ENCODE measurements around the gene S1PR3.

Gene S1PR3

DNA sequence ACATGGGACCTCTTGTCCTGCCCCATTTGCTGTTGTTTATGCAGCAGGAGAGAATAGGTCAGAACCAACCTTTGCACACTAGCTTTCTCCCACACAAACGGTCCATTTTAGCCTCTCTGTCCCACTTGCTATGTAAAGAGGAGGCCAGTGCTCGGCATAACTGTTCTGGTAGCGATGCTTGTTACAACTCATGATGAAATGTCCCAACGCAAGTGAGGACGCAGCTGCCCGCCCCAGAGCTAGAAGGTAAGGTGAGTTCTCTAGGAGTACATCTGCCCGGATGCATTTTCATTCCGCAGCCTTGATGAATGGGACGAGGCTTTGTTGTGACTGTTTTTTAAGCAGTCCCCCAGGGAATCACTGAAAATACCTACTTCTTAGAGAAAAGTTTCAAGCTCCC is 14.1 kb downstream of the S1PR3 start:
- TF ChIP-seq, protein P1, sequence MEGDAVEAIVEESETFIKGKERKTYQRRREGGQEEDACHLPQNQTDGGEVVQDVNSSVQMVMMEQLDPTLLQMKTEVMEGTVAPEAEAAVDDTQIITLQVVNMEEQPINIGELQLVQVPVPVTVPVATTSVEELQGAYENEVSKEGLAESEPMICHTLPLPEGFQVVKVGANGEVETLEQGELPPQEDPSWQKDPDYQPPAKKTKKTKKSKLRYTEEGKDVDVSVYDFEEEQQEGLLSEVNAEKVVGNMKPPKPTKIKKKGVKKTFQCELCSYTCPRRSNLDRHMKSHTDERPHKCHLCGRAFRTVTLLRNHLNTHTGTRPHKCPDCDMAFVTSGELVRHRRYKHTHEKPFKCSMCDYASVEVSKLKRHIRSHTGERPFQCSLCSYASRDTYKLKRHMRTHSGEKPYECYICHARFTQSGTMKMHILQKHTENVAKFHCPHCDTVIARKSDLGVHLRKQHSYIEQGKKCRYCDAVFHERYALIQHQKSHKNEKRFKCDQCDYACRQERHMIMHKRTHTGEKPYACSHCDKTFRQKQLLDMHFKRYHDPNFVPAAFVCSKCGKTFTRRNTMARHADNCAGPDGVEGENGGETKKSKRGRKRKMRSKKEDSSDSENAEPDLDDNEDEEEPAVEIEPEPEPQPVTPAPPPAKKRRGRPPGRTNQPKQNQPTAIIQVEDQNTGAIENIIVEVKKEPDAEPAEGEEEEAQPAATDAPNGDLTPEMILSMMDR (IDR thresholded peaks at IDR 0.05; ENCODE audit: low read depth, low read length, poor library complexity, severe bottlenecking), result no peak
- no peak for TF ChIP-seq EZH2phosphoT487 (IDR thresholded peaks at IDR 0.05; ENCODE audit: borderline replicate concordance, low read length)
- H3K27me3 ChIP-seq (ENCODE audit: control insufficient read depth, low read length), result no peaks in the 10 kb centered on the region
- no peaks in the 10 kb centered on the region for H3K9me3 ChIP-seq (ENCODE audit: control insufficient read depth, insufficient read depth, low read length)
- H3K79me2 ChIP-seq (ENCODE audit: control insufficient read depth, low read length), result no peaks in the 10 kb centered on the region
- no peak overlapping the region for H3K27ac ChIP-seq (ENCODE audit: low read depth, low read length)
- no peaks in the 10 kb centered on the region for H3K9me2 ChIP-seq (replicated peaks; ENCODE audit: control insufficient read depth, low read length)
- H4K20me1 ChIP-seq (ENCODE audit: control insufficient read depth, insufficient read depth, low read depth, low read length), result 0 out of 2 replicates have a peak, but pooled peaks cover 3% of the 10 kb centered on the region
- no peak overlapping the region for H3K4me2 ChIP-seq (ENCODE audit: low read length)
- H3F3A ChIP-seq (ENCODE audit: control insufficient read depth, insufficient read depth), result no peaks in the 10 kb centered on the region
- H3K4me1 ChIP-seq (ENCODE audit: control insufficient read depth, low read length), result 0 out of 2 replicates have a peak, but pooled peaks cover 4% of the 10 kb centered on the region
- H3K36me3 ChIP-seq (ENCODE audit: control insufficient read depth, low read length), result no peaks in the 10 kb centered on the region
- no peak overlapping the region for H3K4me3 ChIP-seq (ENCODE audit: low read length)

DNA sequence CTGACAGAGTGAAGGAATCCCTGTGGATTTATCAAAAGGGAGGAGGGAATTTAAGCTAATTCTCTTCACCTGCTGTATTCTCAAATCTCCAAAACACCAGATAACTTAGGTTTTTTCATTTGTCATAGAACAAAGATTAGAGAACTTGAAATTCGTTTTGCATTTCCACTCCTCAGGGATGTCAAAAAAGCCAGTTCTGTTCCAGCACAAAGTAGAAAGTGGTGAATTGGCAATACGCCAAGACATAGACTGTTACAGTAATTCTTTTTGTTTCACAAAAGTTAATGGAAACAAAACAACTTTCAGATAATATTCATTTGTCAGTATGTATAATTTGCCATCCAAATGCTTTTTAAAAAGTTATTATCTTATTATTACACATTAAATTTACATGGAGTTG is 15.0 kb downstream of the S1PR3 start:
- TF ChIP-seq EZH2phosphoT487 (IDR thresholded peaks at IDR 0.05; ENCODE audit: borderline replicate concordance, low read length), result no peak
- TF ChIP-seq, protein P1 (IDR thresholded peaks at IDR 0.05; ENCODE audit: low read depth, low read length, poor library complexity, severe bottlenecking), result no peak
- H4K20me1 ChIP-seq (ENCODE audit: control insufficient read depth, insufficient read depth, low read depth, low read length), result 0 out of 2 replicates have a peak, but pooled peaks cover 3% of the 10 kb centered on the region
- H3K9me2 ChIP-seq (replicated peaks; ENCODE audit: control insufficient read depth, low read length), result no peaks in the 10 kb centered on the region
- H3K4me2 ChIP-seq (ENCODE audit: low read length), result no peak overlapping the region
- no peaks in the 10 kb centered on the region for H3F3A ChIP-seq (ENCODE audit: control insufficient read depth, insufficient read depth)
- no peak overlapping the region for H3K4me3 ChIP-seq (ENCODE audit: low read length)
- no peaks in the 10 kb centered on the region for H3K36me3 ChIP-seq (ENCODE audit: control insufficient read depth, low read length)
- 0 out of 2 replicates have a peak, but pooled peaks cover 4% of the 10 kb centered on the region for H3K4me1 ChIP-seq (ENCODE audit: control insufficient read depth, low read length)
- H3K79me2 ChIP-seq (ENCODE audit: control insufficient read depth, low read length), result no peaks in the 10 kb centered on the region
- no peaks in the 10 kb centered on the region for H3K9me3 ChIP-seq (ENCODE audit: control insufficient read depth, insufficient read depth, low read length)
- H3K27ac ChIP-seq (ENCODE audit: low read depth, low read length), result no peak overlapping the region
- no peaks in the 10 kb centered on the region for H3K27me3 ChIP-seq (ENCODE audit: control insufficient read depth, low read length)

DNA sequence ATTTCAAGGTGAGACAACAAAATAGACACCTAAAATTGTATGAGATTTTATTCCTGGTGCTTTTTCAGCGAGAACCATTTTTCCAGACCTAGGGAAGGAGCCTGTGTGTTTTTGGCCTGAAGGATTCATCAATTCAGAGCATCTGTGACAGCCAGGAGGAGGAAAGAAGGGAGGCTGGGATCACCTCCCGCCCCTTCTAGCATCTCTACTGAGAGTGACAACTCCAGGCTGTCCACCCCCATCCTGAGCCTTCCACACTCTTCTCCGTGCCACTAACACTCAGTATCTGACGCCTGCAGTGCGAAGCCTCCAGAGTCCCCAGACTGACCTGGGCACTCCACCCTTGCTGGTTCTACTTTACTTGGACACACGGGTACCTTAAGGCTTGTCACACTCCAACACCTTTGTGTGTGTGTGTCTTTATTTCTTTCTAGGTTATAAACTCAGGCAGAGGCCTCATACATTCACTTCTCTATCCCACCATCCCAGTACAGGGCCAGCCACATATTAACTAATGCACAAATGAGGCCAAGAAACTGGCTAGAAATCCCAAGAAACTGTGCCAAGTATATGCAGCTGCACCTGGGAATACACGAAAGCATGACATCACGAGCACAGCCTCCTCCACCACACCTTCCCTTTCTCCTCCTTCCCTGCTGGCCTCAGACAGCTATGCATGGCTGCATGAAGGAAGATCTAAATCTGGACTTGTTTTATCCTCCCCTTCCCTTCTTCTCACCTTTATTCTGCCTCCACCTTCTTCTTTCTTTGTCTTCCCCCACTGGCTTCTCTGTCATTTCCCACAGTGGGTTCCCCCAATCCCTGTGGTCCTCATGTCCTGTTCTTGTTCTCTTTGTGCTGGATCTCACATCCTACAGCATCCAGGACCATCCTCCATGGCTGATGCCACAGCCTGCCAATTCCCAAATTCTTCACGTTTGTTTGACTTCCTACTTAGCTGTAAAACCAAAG is 16.0 kb downstream of the S1PR3 start:
- Histone ChIP-seq H3K36me3 (ENCODE audit: control insufficient read depth, low read length) (no peaks in the 10 kb centered on the region), H3K79me2 (ENCODE audit: control insufficient read depth, low read length) (no peaks in the 10 kb centered on the region), H3K4me3 (ENCODE audit: low read length) (no peak overlapping the region), H4K20me1 (ENCODE audit: control insufficient read depth, insufficient read depth, low read depth, low read length) (0 out of 2 replicates have a peak, but pooled peaks cover 3% of the 10 kb centered on the region), H3K4me1 (ENCODE audit: control insufficient read depth, low read length) (0 out of 2 replicates have a peak, but pooled peaks cover 4% of the 10 kb centered on the region), H3K9me3 (ENCODE audit: control insufficient read depth, insufficient read depth, low read length) (no peaks in the 10 kb centered on the region), H3K27me3 (ENCODE audit: control insufficient read depth, low read length) (no peaks in the 10 kb centered on the region), H3K27ac (ENCODE audit: low read depth, low read length) (no peak overlapping the region), H3K9me2 (replicated peaks; ENCODE audit: control insufficient read depth, low read length) (no peaks in the 10 kb centered on the region), H3K4me2 (ENCODE audit: low read length) (no peak overlapping the region), H3F3A (ENCODE audit: control insufficient read depth, insufficient read depth) (no peaks in the 10 kb centered on the region)
- no peak for TF ChIP-seq EZH2phosphoT487 (IDR thresholded peaks at IDR 0.05; ENCODE audit: borderline replicate concordance, low read length)
- TF ChIP-seq, protein P1 (IDR thresholded peaks at IDR 0.05; ENCODE audit: low read depth, low read length, poor library complexity, severe bottlenecking), result no peak
